Mucosa of stomach (tissue), 1 donor: ENCODE measurements around the gene KRT15.

Experiments used
- H3K27me3 ChIP-seq: one replicate; pipeline ENCODE4 v1.7.0; 2013; ENCODE audit warnings: mild to moderate bottlenecking, low read length; ENCODE audit not compliant: control insufficient read depth, insufficient read depth
- H3K36me3 ChIP-seq: one replicate; pipeline ENCODE4 v1.7.0; 2013; ENCODE audit warnings: low read length; ENCODE audit not compliant: control insufficient read depth, insufficient read depth
- H3K4me1 ChIP-seq: one replicate; pipeline ENCODE4 v1.7.0; 2013; ENCODE audit warnings: mild to moderate bottlenecking, low read length; ENCODE audit not compliant: control insufficient read depth, insufficient read depth
- H3K4me3 ChIP-seq: one replicate; pipeline ENCODE4 v1.7.0; 2013; ENCODE audit warnings: low read length
- H3K9ac ChIP-seq: one replicate; pipeline ENCODE4 v1.7.0; 2013; ENCODE audit warnings: mild to moderate bottlenecking, low read length, moderate library complexity
- H3K9me3 ChIP-seq: one replicate; pipeline ENCODE4 v1.7.0; 2013; ENCODE audit warnings: mild to moderate bottlenecking, low read length, moderate library complexity; ENCODE audit not compliant: control insufficient read depth
- donor health status: Pancreatic carcinoma.

The KRT15 gene

GRCh38 chr17:41520821-41521521 lies 2.3 kb upstream of the KRT15 start:
- peak overlapping the region; percentile 2 for H3K9ac ChIP-seq
- no peak overlapping the region for H3K4me3 ChIP-seq
- no peaks in the 10 kb centered on the region for H3K27me3 ChIP-seq
- peaks cover 63% of the 10 kb centered on the region for H3K4me1 ChIP-seq
- no peaks in the 10 kb centered on the region for H3K9me3 ChIP-seq
- H3K36me3 ChIP-seq, result peaks cover 21% of the 10 kb centered on the region

- no peaks in the 10 kb centered on the region for H3K27me3 ChIP-seq
- H3K4me1 ChIP-seq, result peaks cover 53% of the 10 kb centered on the region
- no peak overlapping the region for H3K4me3 ChIP-seq
- peaks cover 15% of the 10 kb centered on the region for H3K36me3 ChIP-seq
- H3K9me3 ChIP-seq, result no peaks in the 10 kb centered on the region
- no peak overlapping the region for H3K9ac ChIP-seq
Observed at GRCh38 chr17:41519501-41520224, 973 bp upstream of the KRT15 start.

- H3K9me3 ChIP-seq, result no peaks in the 10 kb centered on the region
- H3K9ac ChIP-seq, result no peak overlapping the region
- no peaks in the 10 kb centered on the region for H3K27me3 ChIP-seq
- H3K4me3 ChIP-seq, result no peak overlapping the region
- peaks cover 36% of the 10 kb centered on the region for H3K4me1 ChIP-seq
- peaks cover 5% of the 10 kb centered on the region for H3K36me3 ChIP-seq
Observed at GRCh38 chr17:41518031-41518430, 659 bp downstream of the KRT15 start.

GRCh38 chr17:41516830-41517283 lies 1.8 kb downstream of the KRT15 start:
- H3K4me3 ChIP-seq, result no peak overlapping the region
- H3K9ac ChIP-seq, result no peak overlapping the region
- no peaks in the 10 kb centered on the region for H3K36me3 ChIP-seq
- H3K9me3 ChIP-seq, result no peaks in the 10 kb centered on the region
- peaks cover 26% of the 10 kb centered on the region for H3K4me1 ChIP-seq
- H3K27me3 ChIP-seq, result no peaks in the 10 kb centered on the region

- Histone ChIP-seq H3K4me3 (no peak overlapping the region), H3K36me3 (no peaks in the 10 kb centered on the region), H3K27me3 (no peaks in the 10 kb centered on the region), H3K9me3 (no peaks in the 10 kb centered on the region), H3K4me1 (peaks cover 26% of the 10 kb centered on the region), H3K9ac (no peak overlapping the region)
Observed at GRCh38 chr17:41516147-41516829, 2.4 kb downstream of the KRT15 start.

GRCh38 chr17:41513168-41513547 lies 5.5 kb downstream of the KRT15 start:
- Histone ChIP-seq H3K9ac (no peak overlapping the region), H3K36me3 (no peaks in the 10 kb centered on the region), H3K4me3 (no peak overlapping the region), H3K27me3 (no peaks in the 10 kb centered on the region), H3K9me3 (no peaks in the 10 kb centered on the region), H3K4me1 (peaks cover 23% of the 10 kb centered on the region)

- Histone ChIP-seq H3K9me3 (no peaks in the 10 kb centered on the region), H3K9ac (no peak overlapping the region), H3K36me3 (no peaks in the 10 kb centered on the region), H3K4me3 (no peak overlapping the region), H3K27me3 (peaks cover 3% of the 10 kb centered on the region), H3K4me1 (peaks cover 28% of the 10 kb centered on the region)
Observed at GRCh38 chr17:41512546-41513167, 6.0 kb downstream of the KRT15 start.

- Histone ChIP-seq H3K9ac (peak overlapping the region; percentile 26), H3K27me3 (peaks cover 3% of the 10 kb centered on the region), H3K4me1 (peaks cover 37% of the 10 kb centered on the region), H3K9me3 (no peaks in the 10 kb centered on the region), H3K36me3 (no peaks in the 10 kb centered on the region), H3K4me3 (no peak overlapping the region)
Observed at GRCh38 chr17:41511716-41512115, 7.0 kb downstream of the KRT15 start.

- H3K9me3 ChIP-seq, result no peaks in the 10 kb centered on the region
- peaks cover 3% of the 10 kb centered on the region for H3K27me3 ChIP-seq
- peaks cover 37% of the 10 kb centered on the region for H3K4me1 ChIP-seq
- peak overlapping the region; percentile 26 for H3K9ac ChIP-seq
- no peak overlapping the region for H3K4me3 ChIP-seq
- no peaks in the 10 kb centered on the region for H3K36me3 ChIP-seq
Observed at GRCh38 chr17:41511116-41511515, 7.6 kb downstream of the KRT15 start.

- Histone ChIP-seq H3K4me3 (no peak overlapping the region), H3K9me3 (no peaks in the 10 kb centered on the region), H3K9ac (no peak overlapping the region)
Observed at GRCh38 chr17:41510251-41511065, 8.2 kb downstream of the KRT15 start.

GRCh38 chr17:41507315-41507880 lies 11.3 kb downstream of the KRT15 start:
- peaks cover 42% of the 10 kb centered on the region for H3K4me1 ChIP-seq
- no peaks in the 10 kb centered on the region for H3K36me3 ChIP-seq
- no peak overlapping the region for H3K4me3 ChIP-seq
- H3K9ac ChIP-seq, result no peak overlapping the region
- H3K9me3 ChIP-seq, result no peaks in the 10 kb centered on the region
- H3K27me3 ChIP-seq, result peaks cover 3% of the 10 kb centered on the region

More at GRCh38 chr17:41510251-41511065, 8.2 kb downstream of the KRT15 start:
- Histone ChIP-seq H3K27me3 (peaks cover 3% of the 10 kb centered on the region), H3K4me1 (peaks cover 42% of the 10 kb centered on the region), H3K36me3 (no peaks in the 10 kb centered on the region)
